Loucy (cell line): ENCODE measurements around the gene DNAH6.

Source experiments
- H2AFZ ChIP-seq: fragments of 200-600 bp; sonication (generic); 2 replicates; pipeline ENCODE4 v1.6.0; 2016; ENCODE audit warnings: antibody characterized with exemption, mild to moderate bottlenecking, low read length, moderate library complexity
- H3F3A ChIP-seq: fragments of 200-600 bp; 2 replicates; pipeline ENCODE4 v1.6.0; 2016; ENCODE audit warnings: antibody characterized with exemption, low read depth, mild to moderate bottlenecking
- H3K27me3 ChIP-seq: fragments of 200-600 bp; sonication (generic); 2 replicates; pipeline ENCODE4 v1.6.1; 2014; ENCODE audit warnings: low read length, mild to moderate bottlenecking; ENCODE audit not compliant: insufficient read depth, poor library complexity, severe bottlenecking
- H3K36me3 ChIP-seq: fragments of 200-600 bp; sonication (generic); 2 replicates; pipeline ENCODE4 v1.6.1; 2016; ENCODE audit warnings: low read length; ENCODE audit not compliant: insufficient read depth
- H3K4me1 ChIP-seq: fragments of 200-600 bp; sonication (generic); 2 replicates; pipeline ENCODE4 v1.5.1; 2014; ENCODE audit warnings: low read length, mild to moderate bottlenecking; ENCODE audit not compliant: insufficient read depth, poor library complexity, severe bottlenecking
- H3K4me2 ChIP-seq: fragments of 200-600 bp; sonication (generic); 2 replicates; pipeline ENCODE4 v1.6.0; 2014; ENCODE audit warnings: antibody characterized with exemption, low read length, low read depth, mild to moderate bottlenecking; ENCODE audit not compliant: poor library complexity, severe bottlenecking
- H3K4me3 ChIP-seq: fragments of 200-600 bp; sonication (generic); 2 replicates; pipeline ENCODE4 v1.5.1; 2014; ENCODE audit warnings: low read length, mild to moderate bottlenecking, mixed read lengths; ENCODE audit not compliant: poor library complexity, severe bottlenecking
- H3K79me2 ChIP-seq: fragments of 200-600 bp; sonication (generic); 2 replicates; pipeline ENCODE4 v1.6.1; 2014; ENCODE audit warnings: low read length; ENCODE audit not compliant: insufficient read depth
- H3K9ac ChIP-seq: fragments of 200-600 bp; sonication (generic); 2 replicates; pipeline ENCODE4 v1.6.0; 2014; ENCODE audit warnings: mild to moderate bottlenecking, low read depth, low read length, moderate library complexity; ENCODE audit not compliant: poor library complexity, severe bottlenecking
- H3K9me2 ChIP-seq: fragments of 200-600 bp; sonication (generic); replicated peaks from 2 replicates; pipeline ENCODE4 v1.6.1; 2016; ENCODE audit warnings: low read depth, low read length, mixed read lengths
- H3K9me3 ChIP-seq: fragments of 200-600 bp; sonication (generic); 2 replicates; pipeline ENCODE4 v1.6.1; 2014; ENCODE audit warnings: mild to moderate bottlenecking, antibody characterized with exemption, low read length, low read depth; ENCODE audit not compliant: insufficient read depth
- H4K20me1 ChIP-seq: fragments of 200-600 bp; sonication (generic); 2 replicates; pipeline ENCODE4 v1.6.0; 2014; ENCODE audit warnings: antibody characterized with exemption, low read length, mild to moderate bottlenecking; ENCODE audit not compliant: insufficient read depth, poor library complexity, severe bottlenecking
- EZH2phosphoT487 ChIP-seq: fragments of 200-600 bp; IDR thresholded peaks from 2 replicates; pipeline ENCODE4 v1.6.1; 2018; ENCODE audit warnings: antibody characterized with exemption, mild to moderate bottlenecking, moderate library complexity, borderline replicate concordance
- TF ChIP-seq, protein P1 (sequence below): fragments of 200-600 bp; sonication (generic); conservative IDR thresholded peaks from 2 replicates; pipeline ENCODE4 v1.5.1; 2014; ENCODE audit warnings: mild to moderate bottlenecking, antibody characterized with exemption, low read length

The DNAH6 gene

DNA sequence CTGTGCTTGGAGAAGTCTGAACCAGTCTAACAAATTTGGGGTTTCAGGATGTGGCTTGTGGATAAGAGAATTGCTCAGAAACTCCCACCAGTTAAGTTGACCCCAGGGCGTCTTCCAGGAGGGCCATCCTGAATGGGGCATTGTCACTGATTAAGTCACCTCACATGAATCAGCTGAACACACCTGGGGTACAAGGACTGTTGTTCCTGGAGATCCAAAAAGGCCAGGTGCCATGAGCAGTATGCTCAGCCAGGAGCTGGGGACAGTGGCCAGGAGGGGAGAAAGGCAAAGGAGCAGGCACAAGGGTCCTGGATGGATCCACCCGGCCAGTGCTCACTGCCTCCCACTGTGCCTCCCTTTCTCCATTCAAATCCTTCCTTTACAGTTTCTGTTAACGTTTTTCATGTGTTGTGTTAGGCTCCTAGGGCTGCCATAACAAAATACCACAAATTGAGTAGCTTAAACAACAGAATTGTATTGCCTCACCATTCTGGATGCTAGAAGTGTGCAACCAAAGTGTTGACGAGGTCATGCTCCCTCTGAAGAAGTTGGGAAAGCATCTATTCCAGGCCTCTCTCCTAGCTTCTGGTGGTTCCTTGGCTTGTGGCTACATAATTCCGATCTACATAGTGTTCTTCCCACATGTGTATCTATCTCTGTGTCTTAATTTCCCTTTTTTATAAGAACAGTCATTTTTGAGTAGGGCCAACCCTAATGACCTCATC is 331.2 kb downstream of the DNAH6 start:
- Histone ChIP-seq H2AFZ (no peak overlapping the region), H3K4me3 (no peak overlapping the region), H3K27me3 (peaks cover 68% of the 10 kb centered on the region), H3K79me2 (no peaks in the 10 kb centered on the region), H4K20me1 (no peaks in the 10 kb centered on the region), H3K9me3 (no peaks in the 10 kb centered on the region; the same call in 1 of the 2 replicates), H3K4me2 (no peak overlapping the region), H3K4me1 (peaks cover 13% of the 10 kb centered on the region), H3K9me2 (no peaks in the 10 kb centered on the region), H3K36me3 (no peaks in the 10 kb centered on the region), H3F3A (no peaks in the 10 kb centered on the region), H3K9ac (no peak overlapping the region)
- no peak for TF ChIP-seq EZH2phosphoT487
- TF ChIP-seq, protein P1, sequence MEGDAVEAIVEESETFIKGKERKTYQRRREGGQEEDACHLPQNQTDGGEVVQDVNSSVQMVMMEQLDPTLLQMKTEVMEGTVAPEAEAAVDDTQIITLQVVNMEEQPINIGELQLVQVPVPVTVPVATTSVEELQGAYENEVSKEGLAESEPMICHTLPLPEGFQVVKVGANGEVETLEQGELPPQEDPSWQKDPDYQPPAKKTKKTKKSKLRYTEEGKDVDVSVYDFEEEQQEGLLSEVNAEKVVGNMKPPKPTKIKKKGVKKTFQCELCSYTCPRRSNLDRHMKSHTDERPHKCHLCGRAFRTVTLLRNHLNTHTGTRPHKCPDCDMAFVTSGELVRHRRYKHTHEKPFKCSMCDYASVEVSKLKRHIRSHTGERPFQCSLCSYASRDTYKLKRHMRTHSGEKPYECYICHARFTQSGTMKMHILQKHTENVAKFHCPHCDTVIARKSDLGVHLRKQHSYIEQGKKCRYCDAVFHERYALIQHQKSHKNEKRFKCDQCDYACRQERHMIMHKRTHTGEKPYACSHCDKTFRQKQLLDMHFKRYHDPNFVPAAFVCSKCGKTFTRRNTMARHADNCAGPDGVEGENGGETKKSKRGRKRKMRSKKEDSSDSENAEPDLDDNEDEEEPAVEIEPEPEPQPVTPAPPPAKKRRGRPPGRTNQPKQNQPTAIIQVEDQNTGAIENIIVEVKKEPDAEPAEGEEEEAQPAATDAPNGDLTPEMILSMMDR: no peak

DNA sequence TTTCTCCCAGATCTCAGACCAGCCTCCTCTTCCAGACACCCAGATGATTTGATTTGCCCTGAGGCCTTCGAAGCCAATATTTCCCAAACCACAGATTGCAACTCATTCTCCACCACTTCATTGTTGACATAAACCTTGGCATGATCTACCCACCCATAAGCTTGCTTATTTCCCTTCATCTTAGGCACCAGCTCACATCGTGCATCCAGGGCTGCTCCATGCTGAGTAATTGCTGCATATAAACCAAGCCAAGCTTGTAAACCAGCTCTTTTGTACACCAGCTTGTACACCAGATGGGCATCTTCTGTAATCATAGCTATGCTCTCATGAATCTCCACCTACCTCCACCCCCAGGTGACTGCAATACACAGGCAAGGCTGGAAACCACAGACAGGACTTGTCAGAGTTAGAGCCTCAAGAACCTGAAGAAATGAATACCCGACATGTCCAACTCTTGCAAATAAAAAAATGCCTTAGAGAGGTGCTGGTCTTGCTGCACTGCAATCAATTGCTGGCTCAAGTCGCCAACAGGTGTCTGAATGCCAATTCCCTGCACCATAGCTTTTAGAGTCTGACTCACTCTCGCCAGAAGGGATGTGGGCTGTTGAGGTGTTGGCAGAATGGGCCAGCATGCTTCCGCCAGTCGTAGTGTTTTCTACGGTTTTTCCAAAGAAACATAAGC is 333.1 kb downstream of the DNAH6 start:
- no peaks in the 10 kb centered on the region; the same call in 1 of the 2 replicates for H3K9me3 ChIP-seq
- H3F3A ChIP-seq: no peaks in the 10 kb centered on the region
- no peak overlapping the region for H3K9ac ChIP-seq
- H3K4me3 ChIP-seq: no peak overlapping the region
- no peaks in the 10 kb centered on the region for H3K79me2 ChIP-seq
- H3K36me3 ChIP-seq: no peaks in the 10 kb centered on the region
- H3K9me2 ChIP-seq: no peaks in the 10 kb centered on the region
- no peak for TF ChIP-seq EZH2phosphoT487
- TF ChIP-seq, protein P1: no peak
- peaks cover 53% of the 10 kb centered on the region for H3K27me3 ChIP-seq
- H3K4me2 ChIP-seq: no peak overlapping the region
- no peak overlapping the region for H2AFZ ChIP-seq
- peaks cover 13% of the 10 kb centered on the region for H3K4me1 ChIP-seq
- no peaks in the 10 kb centered on the region for H4K20me1 ChIP-seq

DNA sequence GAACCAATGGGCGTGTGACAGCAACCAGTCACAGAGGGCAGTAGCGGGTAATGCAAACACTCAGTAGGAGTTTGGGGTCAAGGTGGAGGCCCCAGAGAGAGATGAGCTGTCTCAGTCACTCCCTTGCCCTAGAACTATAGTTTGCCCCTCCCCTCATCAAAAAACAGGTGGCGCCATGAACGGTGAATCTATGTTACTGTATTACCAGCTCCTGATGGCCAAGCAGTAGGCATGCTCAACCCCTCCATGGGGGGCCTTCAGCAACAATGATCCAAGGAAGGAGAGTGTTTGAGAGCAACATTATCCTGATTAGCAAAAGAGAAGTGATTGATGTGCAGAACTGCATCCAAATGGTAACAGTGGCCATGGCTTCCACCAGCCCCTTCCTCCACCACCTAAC is 334.2 kb downstream of the DNAH6 start:
- peaks cover 13% of the 10 kb centered on the region for H3K4me1 ChIP-seq
- no peak overlapping the region for H2AFZ ChIP-seq
- no peak overlapping the region for H3K4me3 ChIP-seq
- no peaks in the 10 kb centered on the region for H4K20me1 ChIP-seq
- no peaks in the 10 kb centered on the region; the same call in 1 of the 2 replicates for H3K9me3 ChIP-seq
- no peak overlapping the region for H3K4me2 ChIP-seq
- H3K9ac ChIP-seq: no peak overlapping the region
- no peaks in the 10 kb centered on the region for H3K9me2 ChIP-seq
- TF ChIP-seq, protein P1: no peak
- no peak for TF ChIP-seq EZH2phosphoT487
- H3K79me2 ChIP-seq: no peaks in the 10 kb centered on the region
- no peaks in the 10 kb centered on the region for H3K36me3 ChIP-seq
- H3K27me3 ChIP-seq: peaks cover 48% of the 10 kb centered on the region
- no peaks in the 10 kb centered on the region for H3F3A ChIP-seq
